Keratinocyte (primary cell): ENCODE measurements around the gene DMD. TPM values are rescaled to one million over a fixed set of nuclear protein-coding genes. Genes with fewer than 3 reads are reported as not detected.

Source experiments
- DNase-seq: peaks from one replicate; pipeline ENCODE4 v3.0.0-alpha.2; 2011; ENCODE audit warnings: low read depth, missing footprints, low spot score
- FAIRE-seq: peaks from 2 replicates; lab custom pipeline; 2011; peaks lifted over from hg19 to GRCh38; lab: Jason Lieb, UNC
- H2AFZ ChIP-seq: 2 replicates; pipeline ENCODE4 v1.6.0; 2012; ENCODE audit warnings: low read length, control low read depth, inconsistent platforms; ENCODE audit not compliant: control insufficient read depth
- H3K27ac ChIP-seq: 2 replicates; pipeline ENCODE4 v1.5.1; 2011; ENCODE audit warnings: low read length; ENCODE audit not compliant: control insufficient read depth, insufficient read depth
- H3K27me3 ChIP-seq: 3 replicates; pipeline ENCODE4 v1.6.0; 2011; ENCODE audit warnings: low read length; ENCODE audit not compliant: control insufficient read depth, insufficient read depth; ENCODE audit errors: extremely low read depth
- H3K36me3 ChIP-seq, 2 experiments: 2 replicates in 1 of 2; 3 replicates in 1 of 2; pipeline ENCODE4 v1.5.1; 2011; ENCODE audit warnings: low read length in 2 of 2, mild to moderate bottlenecking in 1 of 2; ENCODE audit not compliant: control insufficient read depth in 2 of 2, insufficient read depth in 2 of 2; ENCODE audit errors: extremely low read depth in 1 of 2
- H3K4me1 ChIP-seq: 3 replicates; pipeline ENCODE4 v1.5.1; 2011; ENCODE audit warnings: low read length; ENCODE audit not compliant: control insufficient read depth, insufficient read depth; ENCODE audit errors: extremely low read depth
- H3K4me2 ChIP-seq: 3 replicates; pipeline ENCODE4 v1.6.0; 2011; ENCODE audit warnings: low read depth, low read length; ENCODE audit not compliant: control insufficient read depth, insufficient read depth; ENCODE audit errors: extremely low read depth
- H3K4me3 ChIP-seq, 3 experiments: fragments of 200-600 bp in 1 of 3; sonication (generic) in 1 of 3; 2 replicates in 2 of 3; 3 replicates in 1 of 3; pipeline ENCODE4 v1.5.1; 2011 to 2016; ENCODE audit warnings: low read length in 3 of 3, mild to moderate bottlenecking in 3 of 3, control low read depth in 2 of 3, inconsistent platforms in 1 of 3, low read depth in 1 of 3, mixed read lengths in 1 of 3, mixed run types in 1 of 3, moderate library complexity in 1 of 3; ENCODE audit not compliant: control insufficient read depth in 2 of 3, insufficient read depth in 2 of 3; ENCODE audit errors: extremely low read depth in 1 of 3
- H3K79me2 ChIP-seq: 2 replicates; pipeline ENCODE4 v1.6.0; 2012; ENCODE audit warnings: low read length; ENCODE audit not compliant: control insufficient read depth, insufficient read depth
- H3K9ac ChIP-seq: 3 replicates; pipeline ENCODE4 v1.6.0; 2011; ENCODE audit warnings: low read length; ENCODE audit not compliant: control insufficient read depth, insufficient read depth; ENCODE audit errors: extremely low read depth
- H3K9me1 ChIP-seq: 3 replicates; pipeline ENCODE4 v1.6.0; 2011; ENCODE audit warnings: low read length; ENCODE audit not compliant: control insufficient read depth, insufficient read depth; ENCODE audit errors: extremely low read depth
- H3K9me3 ChIP-seq: 2 replicates; pipeline ENCODE4 v1.5.1; 2012; ENCODE audit warnings: low read depth, low read length; ENCODE audit not compliant: control insufficient read depth
- H4K20me1 ChIP-seq: 3 replicates; pipeline ENCODE4 v1.6.0; 2011; ENCODE audit warnings: low read length; ENCODE audit not compliant: control insufficient read depth, insufficient read depth; ENCODE audit errors: extremely low read depth
- CTCF ChIP-seq, 3 experiments: IDR thresholded peaks in 1 of 3; conservative IDR thresholded peaks in 1 of 3; optimal IDR thresholded peaks in 1 of 3; 2 replicates in 2 of 3; 3 replicates in 1 of 3; pipeline versions ENCODE3 to v1.5.1; 2011; ENCODE audit warnings: low read length in 3 of 3, mild to moderate bottlenecking in 3 of 3, moderate library complexity in 2 of 3, control low read depth in 1 of 3, inconsistent platforms in 1 of 3; ENCODE audit not compliant: insufficient read depth in 2 of 3; ENCODE audit errors: extremely low read depth in 1 of 3
- EZH2 ChIP-seq: IDR thresholded peaks from one replicate; pipeline ENCODE4 v1.6.1; 2012; ENCODE audit warnings: inconsistent platforms, mild to moderate bottlenecking, low read length, moderate library complexity
- dilution Hi-C: fragments of 300-500 bp; cut with MboI; formaldehyde crosslinking; loops from one replicate; pipeline ENCODE4 v1.7.0; 2020; ENCODE audit warnings: low sequenced_read_pairs; ENCODE audit not compliant: extremely low pct_ligation_motif_present
- polyA plus RNA-seq, 5 experiments: library from polyadenylated mRNA; depleted of rRNA in 3 of 5; stranded (reverse) in 3 of 5; stranded (forward) in 1 of 5; unstranded in 1 of 5; fragments of >200 nt; gene quantifications; 1 replicate in 1 of 5; 2 replicates in 3 of 5; 3 replicates in 1 of 5; pipeline versions ENCODE4 v1.2.1 to v1.2.3, GENCODE V29; 2011 to 2012; ENCODE audit warnings: missing spikeins in 2 of 5, low read depth in 1 of 5, low replicate concordance in 1 of 5

DMD gene
- polyA plus RNA-seq, 1 donor (not counting 4 experiments of a cell fraction or from before 2014, with no cell fraction given), result 8.9 TPM

- dilution Hi-C loops, result no loop called here
- no peak overlapping the region for H3K4me3 ChIP-seq
- no peaks in the 10 kb centered on the region for H3K4me1 ChIP-seq
- no peak for TF ChIP-seq CTCF (optimal IDR thresholded peaks at IDR 0.05 in 1 of 3, IDR thresholded peaks at IDR 0.05 in 1 of 3, conservative IDR thresholded peaks at IDR 0.05 in 1 of 3; ENCODE audit: extremely low read depth in 1 of 3, insufficient read depth in 2 of 3, low read length in 3 of 3)
- no peak for TF ChIP-seq EZH2
- DNase-seq (no peak), FAIRE-seq (no peak)
- H3K4me2 ChIP-seq, result no peak overlapping the region
- H3K9me1 ChIP-seq, result no peaks in the 10 kb centered on the region
- no peaks in the 10 kb centered on the region for H3K27me3 ChIP-seq
- H3K79me2 ChIP-seq, result no peaks in the 10 kb centered on the region
- H3K27ac ChIP-seq, result no peak overlapping the region
- H2AFZ ChIP-seq, result no peak overlapping the region
- no peaks in the 10 kb centered on the region for H4K20me1 ChIP-seq
- H3K9me3 ChIP-seq, result no peaks in the 10 kb centered on the region
- H3K36me3 ChIP-seq, result no peaks in the 10 kb centered on the region
- no peak overlapping the region for H3K9ac ChIP-seq
Observed at GRCh38 chrX:32045149-32045548, 1166.2 kb downstream of the DMD start.

GRCh38 chrX:32041181-32041580, 1170.2 kb downstream of the DMD start:
- Histone ChIP-seq H3K9ac (no peak overlapping the region), H3K27me3 (no peaks in the 10 kb centered on the region), H3K4me3 (no peak overlapping the region), H3K4me2 (no peak overlapping the region), H3K36me3 (no peaks in the 10 kb centered on the region), H3K9me1 (no peaks in the 10 kb centered on the region), H3K4me1 (no peaks in the 10 kb centered on the region), H3K79me2 (no peaks in the 10 kb centered on the region), H3K27ac (no peak overlapping the region), H2AFZ (no peak overlapping the region), H4K20me1 (no peaks in the 10 kb centered on the region), H3K9me3 (no peaks in the 10 kb centered on the region)
- dilution Hi-C loops, result no loop called here
- TF ChIP-seq EZH2 (no peak), CTCF (optimal IDR thresholded peaks at IDR 0.05 in 1 of 3, IDR thresholded peaks at IDR 0.05 in 1 of 3, conservative IDR thresholded peaks at IDR 0.05 in 1 of 3; ENCODE audit: extremely low read depth in 1 of 3, insufficient read depth in 2 of 3, low read length in 3 of 3) (no peak)
- DNase-seq, result no peak
- no peak for FAIRE-seq
